HG02970 (cell line): ENCODE measurements around the gene JPH3.

Experiments
- ATAC-seq: cut with Tn5 transposase; IDR thresholded peaks from one replicate; pipeline ENCODE4 v1.9.1; 2021; ENCODE audit warnings: mild to moderate bottlenecking, moderate library complexity, moderate number of reproducible peaks; ENCODE audit not compliant: unreplicated experiment, low FRiP score

JPH3 gene

DNA sequence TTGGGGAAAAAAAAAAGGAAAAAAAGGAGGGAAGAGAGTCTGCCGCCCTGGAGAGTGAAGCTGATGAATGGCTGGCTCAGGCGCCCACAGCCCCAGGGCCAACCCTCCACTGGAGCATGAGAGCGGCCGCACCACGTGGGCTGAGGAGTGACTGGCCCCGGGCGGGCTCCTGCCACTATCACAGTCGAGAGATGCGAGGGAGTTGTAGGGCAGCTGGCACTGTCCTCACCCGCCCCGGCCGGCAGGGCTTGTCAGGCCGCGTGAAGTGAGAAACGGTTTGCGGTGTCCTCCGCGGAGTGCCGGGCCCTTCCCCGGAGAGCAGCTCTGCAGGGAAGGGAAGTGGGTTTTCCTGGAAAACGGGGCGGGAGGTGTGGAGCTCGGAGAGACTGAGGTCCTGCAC is 45.9 kb downstream of the JPH3 start:
- ATAC-seq = no peak

DNA sequence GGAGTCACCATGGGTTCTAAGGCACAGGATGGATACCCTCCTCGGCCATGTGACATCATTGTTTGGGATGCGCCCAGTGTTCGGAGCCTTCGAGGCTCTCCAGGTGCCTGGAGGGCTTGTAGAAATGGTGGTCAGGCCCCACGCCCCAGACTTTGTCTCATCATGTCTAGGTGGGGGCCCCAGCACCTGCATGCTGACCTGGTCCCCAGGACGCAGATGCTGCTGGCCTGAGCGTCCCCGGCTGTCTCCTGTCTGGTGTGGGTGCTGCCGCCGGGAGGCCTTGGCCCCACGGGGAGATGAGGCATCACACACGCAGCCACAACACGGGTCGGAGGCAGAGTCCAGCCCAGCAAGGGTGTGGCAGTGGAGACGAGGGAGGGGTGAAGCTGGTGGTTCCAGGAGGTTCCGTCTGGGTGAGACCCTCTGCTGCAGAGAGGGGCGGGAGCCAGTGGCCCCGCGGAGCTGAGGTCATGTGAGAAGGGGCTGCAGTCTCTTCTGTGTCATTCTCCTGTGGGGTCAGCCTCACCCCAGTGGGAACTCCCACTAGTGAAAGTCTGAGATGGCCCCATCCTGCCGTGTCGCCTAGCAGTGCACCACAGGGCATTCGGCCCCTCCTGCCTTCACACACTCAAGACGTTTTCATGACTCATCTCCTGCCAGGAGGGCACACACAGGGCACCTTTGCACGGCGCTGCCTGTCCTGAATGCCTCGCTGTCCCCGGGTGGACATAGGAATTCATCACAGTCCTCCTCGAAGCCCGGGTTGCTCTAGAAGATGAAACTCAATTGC is 46.6 kb downstream of the JPH3 start:
- ATAC-seq = no peak

DNA sequence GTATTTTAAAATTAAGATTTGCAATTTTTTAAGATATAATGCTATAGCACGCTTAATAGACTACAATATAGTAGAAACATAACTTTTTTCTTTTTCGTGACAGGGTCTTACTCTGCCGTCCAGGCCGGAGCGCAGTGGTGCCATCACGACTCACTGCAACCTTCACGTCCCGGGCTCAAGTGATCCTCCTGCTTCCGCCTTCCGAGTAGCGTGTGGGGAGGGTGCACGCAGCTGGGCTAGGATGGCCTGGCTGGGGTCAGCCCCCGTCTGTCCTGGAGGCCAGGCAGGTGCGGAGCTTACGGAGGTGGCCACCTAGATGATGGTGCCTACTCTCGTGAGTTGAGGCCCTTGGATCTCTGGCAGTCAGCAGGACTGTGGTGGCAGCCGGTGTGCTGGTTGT is 50.1 kb downstream of the JPH3 start:
- no peak for ATAC-seq

DNA sequence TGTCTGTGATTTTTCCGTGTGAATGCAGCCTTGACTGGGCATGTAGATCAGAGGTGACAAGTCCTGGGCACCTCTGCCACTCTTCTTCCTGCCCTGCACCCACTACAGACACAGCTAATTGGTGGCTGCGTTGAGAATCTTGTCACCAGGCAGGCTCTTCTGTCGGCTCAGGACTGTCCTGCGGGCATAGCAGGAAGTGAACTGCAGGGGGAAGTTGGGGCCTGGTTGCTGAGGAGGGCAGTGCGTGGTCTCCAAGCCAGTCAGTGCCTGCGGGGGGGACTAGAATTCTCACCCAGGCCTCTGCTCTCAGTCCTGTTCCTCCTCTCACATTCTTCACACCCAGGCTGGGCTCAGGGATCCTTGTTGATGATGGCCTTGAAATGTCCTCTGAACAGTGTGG is 50.5 kb downstream of the JPH3 start:
- no peak for ATAC-seq

DNA sequence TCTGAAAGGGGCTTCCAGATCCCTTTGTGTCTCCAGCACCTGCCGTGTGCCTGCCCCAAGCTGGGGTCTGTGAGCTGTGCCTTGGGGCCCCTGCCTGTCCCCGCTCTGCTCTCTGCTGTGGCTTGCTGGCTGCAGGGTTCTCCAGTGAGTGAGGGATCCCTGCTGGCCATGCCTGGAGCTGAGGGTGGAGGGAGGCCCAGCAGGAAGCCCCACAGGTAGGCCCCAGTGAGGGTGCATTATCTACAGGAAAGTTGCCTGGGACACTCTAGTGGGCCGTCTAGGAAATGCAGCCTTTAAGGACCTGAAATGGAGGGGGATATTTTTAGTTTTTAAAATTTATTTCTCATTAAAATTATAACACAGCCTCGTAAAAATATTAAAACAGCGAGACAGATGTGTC is 50.9 kb downstream of the JPH3 start:
- no peak for ATAC-seq

DNA sequence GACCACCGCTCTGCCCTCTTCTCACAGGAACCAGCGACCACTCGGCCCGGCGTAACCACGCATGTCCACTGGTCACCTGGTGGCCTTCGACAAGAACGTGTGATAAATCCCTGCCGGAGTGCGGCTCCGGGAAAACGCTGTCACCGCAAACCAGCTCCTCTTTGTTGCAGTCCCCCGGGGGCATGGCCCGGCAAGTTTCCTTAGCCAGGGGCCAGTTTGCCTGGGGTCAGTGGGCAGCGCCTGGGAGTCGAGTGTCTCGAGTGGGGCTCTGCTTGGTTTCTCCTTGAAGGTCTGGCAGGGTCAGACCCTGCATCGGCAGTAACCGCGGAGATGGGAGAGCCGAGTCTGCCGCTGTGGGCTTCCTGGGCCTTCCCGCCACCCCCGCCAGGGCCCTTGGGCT is 52.5 kb downstream of the JPH3 start:
- no peak for ATAC-seq

DNA sequence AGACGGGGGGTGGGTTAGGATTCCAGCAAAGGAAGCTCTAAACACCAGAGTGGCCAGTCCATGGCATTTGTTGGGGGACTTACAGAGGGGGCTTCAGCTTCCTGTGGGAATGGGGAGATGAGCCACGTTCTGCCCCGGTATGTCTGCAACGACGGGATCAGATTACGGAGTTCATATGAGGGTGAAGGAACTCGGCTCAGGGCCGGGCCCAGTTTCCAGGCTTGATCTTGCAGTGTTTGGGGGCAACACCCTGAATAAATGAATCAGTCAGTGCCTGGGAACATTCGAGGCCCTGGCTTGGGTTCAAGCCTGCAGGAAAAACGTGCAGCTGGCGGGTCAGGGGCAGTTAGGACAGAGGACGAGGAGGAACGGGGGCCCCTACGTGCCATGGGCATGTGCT is 54.0 kb downstream of the JPH3 start:
- no peak for ATAC-seq

DNA sequence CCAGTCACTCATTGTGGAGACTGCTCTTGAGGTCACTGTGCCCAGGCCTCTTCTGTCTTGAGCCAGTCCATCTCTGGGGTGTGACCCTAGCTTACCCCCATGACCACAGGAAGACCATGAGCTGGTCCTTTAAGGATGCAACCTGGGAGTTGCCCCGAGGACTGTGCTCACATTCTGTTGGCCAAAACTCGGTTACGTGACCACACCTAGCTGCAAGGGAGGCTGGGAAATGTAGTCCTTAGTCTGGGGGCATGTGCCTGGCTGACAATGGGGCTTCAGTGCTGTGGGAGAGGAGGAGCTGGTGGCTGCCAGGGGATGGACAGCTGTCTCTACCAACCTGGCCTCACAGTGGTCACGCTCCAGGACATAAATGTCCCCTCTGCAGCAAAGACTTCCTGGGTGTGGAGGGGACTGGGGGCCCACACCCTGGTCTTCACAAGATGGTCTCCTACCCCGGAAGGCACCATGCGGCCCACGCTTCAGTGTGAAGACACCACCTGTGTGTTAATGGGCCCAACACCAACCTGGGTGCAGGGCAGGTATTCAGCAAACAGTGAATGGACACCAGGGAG is 55.4 kb downstream of the JPH3 start:
- no peak for ATAC-seq

DNA sequence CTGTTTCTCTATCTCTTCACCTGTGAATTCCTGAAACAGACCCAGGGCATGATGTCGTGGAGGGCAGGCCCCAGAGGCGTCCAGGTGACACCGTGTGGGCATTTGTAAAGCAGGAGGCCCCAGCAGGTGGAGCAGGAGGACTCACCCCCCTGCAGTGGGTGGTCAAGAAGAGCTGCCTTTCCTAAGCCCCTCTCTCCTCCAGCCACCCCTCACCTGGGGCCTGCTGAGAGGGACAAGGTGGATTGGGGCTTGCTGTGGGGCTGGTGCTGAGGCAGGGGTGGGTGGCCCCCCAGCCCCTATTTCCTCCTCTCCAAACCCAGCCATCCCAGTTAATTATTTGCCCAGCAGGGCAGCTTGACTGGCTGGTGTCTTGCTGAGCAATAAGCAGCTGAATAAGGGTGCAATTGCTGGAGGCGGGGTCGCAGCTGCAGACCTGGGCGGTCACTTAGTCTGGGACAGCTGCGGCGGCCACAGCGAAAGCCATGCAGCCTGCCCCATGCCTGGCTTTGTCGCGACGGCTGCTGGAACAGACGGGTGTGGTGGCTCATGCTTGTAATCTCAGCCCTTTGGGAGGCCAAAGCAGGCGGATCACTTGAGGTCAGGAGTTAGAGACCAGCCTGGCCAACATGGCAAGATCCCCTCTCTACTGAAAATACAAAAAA is 56.4 kb downstream of the JPH3 start:
- no peak for ATAC-seq

DNA sequence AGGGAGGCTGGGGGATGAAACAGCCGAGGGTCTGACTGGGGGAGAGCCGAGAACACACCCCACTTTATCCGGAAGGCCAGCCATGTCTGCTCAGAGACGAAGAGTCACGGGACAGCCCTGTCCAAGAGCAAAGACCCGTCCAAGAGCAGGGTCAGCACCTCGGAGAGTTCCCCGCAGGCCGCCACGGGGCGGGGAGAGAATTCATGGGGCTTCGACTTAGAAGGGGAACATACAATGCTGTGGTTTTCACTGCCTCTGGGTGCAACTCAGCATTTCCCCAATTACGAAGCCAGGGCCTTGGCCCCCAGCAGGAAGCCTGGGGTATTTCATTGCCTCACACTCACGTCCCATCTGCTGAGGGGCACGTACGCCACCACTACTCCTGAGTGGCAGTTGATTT is 59.3 kb downstream of the JPH3 start:
- ATAC-seq = no peak

DNA sequence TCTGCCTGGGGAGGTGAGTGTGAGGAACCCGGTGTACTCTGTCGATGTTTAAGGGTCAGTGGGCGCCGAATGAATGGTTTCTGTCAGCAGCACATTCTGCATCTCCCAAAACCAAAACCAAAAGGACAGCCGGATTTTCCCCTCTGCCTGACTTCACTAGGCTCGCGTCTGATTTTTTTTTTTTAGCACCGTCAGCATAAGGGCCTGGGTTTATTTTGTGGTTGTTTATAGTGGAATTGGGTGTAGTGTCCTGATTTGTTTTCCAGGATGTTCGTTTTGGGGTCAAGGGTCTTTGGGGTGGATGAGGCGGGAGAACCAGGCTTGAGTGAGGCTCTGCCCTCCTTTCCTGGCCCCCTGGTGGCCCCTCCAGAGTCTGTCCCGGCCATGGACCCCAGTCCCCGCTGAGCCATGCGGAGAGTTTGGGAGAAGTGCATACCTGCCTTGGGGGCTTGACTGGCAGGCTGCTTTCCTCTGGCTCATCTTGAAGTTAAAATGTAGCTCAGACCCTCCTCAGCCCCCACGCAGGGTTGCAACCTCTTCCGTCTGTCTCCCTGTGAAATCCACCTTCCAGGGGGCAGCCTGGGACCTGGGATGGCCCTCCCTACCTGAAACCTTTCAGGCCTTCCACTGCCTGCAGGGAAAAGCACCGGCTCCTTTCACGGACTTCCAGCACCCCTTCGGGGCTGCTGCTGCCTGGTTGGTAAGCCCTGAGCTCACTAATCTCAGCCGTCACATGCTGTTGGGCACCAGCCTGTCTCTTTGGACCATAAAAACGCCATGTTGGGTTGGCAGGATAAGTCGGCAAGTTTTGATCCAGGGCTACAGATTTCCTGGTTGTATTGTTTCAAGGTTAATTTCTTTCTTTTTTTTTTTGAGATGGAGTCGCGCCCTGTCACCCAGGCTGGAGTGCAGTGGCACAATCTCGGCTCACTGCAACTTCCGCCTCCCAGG is 60.2 kb downstream of the JPH3 start:
- no peak for ATAC-seq

DNA sequence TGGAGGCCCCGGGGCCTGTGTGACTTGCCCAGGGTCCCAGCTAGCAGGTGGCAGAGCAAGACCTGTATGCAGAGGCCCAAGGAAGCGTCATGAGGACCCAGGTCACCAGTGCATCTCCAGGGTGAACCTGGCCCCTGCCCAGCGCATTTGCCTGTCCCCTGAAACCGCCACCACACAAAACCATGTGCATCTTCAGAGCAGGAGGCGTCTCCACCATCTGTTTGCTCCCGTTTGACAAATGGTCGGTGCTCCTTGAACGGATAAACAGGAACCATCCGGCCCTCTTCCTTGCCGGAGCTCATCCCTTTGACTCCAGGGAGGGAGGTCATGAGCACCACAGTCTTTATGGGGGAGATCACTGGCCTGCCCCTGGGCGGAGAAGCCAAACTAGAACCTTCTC is 62.5 kb downstream of the JPH3 start:
- no peak for ATAC-seq

DNA sequence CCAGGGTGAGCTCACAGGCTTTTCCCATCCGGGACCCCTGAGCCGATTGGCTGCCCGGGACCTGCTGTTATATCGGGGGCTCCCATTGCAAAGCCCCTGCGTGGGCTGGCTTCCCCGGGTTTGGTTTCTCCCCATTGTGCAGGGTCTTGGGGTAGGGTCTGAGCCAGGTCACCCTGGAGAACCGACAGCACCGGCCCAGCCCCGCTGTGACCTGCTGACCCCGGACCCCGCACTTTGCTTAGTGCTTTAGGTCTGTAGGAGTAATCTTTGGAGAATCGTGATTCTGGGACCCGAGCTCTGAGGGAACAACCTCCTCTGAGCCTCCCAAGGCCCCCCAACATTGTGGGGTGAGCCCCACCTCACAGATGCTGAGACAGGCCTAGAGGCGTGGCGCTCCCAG is 62.9 kb downstream of the JPH3 start:
- ATAC-seq = no peak

DNA sequence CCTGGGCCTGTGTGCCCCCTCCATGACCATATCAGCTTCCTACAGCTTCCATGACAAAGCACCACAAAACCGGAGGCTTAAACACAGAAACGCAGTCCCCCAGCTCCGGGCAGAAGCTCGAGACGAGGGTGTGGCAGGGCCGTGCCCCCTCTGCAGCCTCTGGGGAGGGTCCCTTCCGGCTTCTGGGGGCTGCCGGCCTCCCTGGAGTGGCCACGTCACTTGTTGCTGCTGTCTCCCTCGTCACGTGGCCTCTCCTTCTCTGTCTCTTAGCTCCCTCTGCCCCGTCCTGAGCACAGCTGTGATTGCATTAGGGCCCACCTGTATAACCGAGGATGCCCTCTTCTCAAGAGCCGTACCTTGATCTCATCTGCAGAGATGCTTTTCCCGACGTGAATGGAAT is 64.6 kb downstream of the JPH3 start:
- ATAC-seq = no peak

DNA sequence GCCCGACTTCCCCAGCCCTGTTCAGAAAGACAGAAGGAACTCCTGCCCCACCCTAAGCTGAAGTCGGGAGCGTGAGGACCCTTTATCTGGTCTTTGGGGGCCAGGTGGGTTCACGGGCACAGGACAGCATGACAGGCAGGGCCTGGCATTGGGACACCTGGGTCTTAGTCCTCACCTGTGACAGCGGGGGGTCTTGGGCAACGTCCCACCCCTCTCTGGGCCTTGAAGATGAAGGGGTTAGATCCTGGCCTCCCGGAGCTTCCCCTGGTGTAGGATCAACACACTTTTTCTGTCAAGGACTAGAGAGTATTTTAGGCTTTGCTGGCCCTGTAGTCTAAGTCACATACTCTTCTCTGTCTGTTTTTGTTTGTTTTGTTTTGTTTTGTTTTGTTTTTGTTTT is 65.1 kb downstream of the JPH3 start:
- ATAC-seq = no peak

DNA sequence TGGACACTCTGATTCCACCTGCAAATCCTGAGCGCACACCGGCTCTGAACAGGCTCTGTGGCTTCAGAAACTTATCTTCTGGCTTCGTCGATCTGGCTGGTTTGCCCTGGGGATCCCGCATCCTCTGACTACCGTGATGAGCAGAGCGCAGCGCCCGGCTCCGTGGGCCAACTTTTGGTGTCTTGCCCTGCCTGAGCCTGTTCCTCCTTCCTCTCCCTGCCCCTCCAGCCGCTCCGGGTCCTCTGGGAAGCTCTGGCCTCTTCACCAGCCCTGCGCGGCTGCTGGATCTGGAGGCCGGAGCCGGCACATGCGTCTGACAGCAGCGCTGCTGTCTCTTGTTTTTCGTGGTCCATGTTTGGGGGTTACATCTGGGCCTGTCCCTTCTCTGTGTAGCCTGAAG is 65.6 kb downstream of the JPH3 start:
- no peak for ATAC-seq

DNA sequence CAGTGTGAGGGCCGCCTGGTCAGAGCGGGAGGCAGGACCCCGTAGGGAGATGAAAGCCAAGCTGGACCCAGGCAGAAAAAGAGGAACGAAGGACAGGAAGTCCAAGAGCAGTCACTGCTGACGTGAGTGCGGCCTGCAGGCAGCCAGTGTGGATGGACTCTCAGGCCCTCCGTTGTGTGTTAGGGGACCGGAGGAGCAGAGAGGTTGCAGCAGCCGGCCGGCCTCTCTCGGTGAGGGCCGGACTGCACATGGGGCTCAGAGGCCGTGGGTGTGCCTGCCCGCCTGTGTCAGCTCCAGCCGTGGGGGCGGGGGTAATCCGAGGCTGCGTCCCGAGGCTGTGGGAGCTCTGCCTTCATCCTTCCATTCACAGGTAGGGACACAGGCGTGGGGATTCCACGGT is 67.4 kb downstream of the JPH3 start:
- ATAC-seq = no peak

DNA sequence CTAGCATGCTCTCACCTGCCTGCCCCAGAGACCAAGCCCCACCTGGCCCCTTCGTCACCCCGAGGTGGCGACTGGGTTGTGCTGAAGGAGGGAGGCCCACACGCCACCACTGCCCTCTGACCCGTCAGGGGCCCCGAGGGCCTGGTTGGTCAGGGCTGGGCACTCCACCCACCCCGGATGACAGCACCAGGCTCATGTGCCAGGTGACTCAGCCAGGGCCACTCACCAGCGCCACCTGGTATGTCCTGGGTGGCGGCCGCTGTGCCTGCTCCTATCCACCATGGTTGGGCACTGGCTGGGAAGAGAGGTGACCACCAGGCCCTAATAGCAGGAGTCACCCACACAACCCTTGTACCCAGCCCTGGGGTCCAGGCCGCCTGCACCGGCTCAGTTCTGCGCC is 68.9 kb downstream of the JPH3 start:
- ATAC-seq = no peak

DNA sequence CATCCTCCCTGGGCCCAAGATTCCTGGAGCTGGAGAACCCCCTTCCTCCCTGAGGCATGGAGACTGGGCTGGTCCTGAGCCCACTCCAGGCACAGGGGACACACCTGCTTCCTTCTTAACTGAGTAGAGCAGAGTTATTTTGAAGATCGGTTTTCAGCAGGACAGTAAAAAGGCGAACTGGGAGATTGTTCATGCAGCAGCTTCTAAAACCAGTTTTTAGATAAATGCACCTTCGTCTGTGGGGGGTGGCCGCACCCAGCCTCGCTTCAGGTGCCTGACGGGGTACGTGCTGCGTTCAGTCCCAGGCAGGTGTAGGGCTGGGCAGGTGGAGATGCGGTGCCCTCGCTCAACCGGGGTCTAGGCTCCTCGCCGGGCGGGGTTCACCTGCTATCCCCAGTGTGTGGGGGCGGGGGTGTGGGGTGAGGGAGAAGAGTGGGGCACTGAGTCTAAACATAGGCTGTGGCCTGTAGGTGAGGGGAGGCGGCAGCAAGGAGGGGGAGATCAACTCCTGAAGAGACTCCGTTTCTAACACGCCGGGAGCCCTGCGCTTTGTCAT is 69.5 kb downstream of the JPH3 start:
- no peak for ATAC-seq

DNA sequence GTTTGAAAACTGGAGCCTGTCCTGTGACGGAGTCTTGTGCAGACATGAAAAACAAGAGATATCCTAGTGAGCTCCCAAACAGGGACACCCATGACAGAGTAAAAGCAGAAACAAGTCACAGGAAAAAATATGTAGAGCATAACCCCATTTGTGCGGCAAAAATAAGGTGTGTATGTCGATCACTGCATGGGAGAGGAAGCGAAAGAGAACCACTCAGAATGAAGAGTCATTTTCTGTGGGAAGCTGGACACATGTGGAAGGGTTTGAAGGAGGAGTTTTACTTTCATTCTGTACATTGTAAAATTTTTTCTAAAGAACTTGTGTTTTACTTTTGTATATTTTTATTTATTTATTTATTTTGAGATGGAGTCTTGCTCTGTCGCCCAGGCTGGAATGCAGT is 72.1 kb downstream of the JPH3 start:
- ATAC-seq = no peak
